AG09319 (cell line): Measurements from ENCODE around the gene ROBO1.
"Not testable (repeated sequence)": the region's sequence is repeated elsewhere in the genome, so short reads cannot be mapped to it uniquely, and the experiment has no call there.

ENCODE experiments used
- DNase-seq: peaks from one replicate; pipeline ENCODE4 v3.0.0-alpha.2; 2010; ENCODE audit warnings: low read depth; ENCODE audit errors: extremely low read depth
- TF ChIP-seq, protein P1 (sequence below): IDR thresholded peaks from 2 replicates; pipeline ENCODE4 v1.5.1; 2011; ENCODE audit warnings: low read depth, mild to moderate bottlenecking, inconsistent platforms, low read length, moderate library complexity

The ROBO1 gene

GRCh38 chr3:78726545-78726944 is 1041.3 kb downstream of the ROBO1 start:
- DNase-seq: no peak
- TF ChIP-seq, protein P1, sequence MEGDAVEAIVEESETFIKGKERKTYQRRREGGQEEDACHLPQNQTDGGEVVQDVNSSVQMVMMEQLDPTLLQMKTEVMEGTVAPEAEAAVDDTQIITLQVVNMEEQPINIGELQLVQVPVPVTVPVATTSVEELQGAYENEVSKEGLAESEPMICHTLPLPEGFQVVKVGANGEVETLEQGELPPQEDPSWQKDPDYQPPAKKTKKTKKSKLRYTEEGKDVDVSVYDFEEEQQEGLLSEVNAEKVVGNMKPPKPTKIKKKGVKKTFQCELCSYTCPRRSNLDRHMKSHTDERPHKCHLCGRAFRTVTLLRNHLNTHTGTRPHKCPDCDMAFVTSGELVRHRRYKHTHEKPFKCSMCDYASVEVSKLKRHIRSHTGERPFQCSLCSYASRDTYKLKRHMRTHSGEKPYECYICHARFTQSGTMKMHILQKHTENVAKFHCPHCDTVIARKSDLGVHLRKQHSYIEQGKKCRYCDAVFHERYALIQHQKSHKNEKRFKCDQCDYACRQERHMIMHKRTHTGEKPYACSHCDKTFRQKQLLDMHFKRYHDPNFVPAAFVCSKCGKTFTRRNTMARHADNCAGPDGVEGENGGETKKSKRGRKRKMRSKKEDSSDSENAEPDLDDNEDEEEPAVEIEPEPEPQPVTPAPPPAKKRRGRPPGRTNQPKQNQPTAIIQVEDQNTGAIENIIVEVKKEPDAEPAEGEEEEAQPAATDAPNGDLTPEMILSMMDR: no peak

GRCh38 chr3:78725703-78726246 is 1042.0 kb downstream of the ROBO1 start:
- TF ChIP-seq, protein P1: no peak
- DNase-seq: no peak

- DNase-seq: no peak
- TF ChIP-seq, protein P1: no peak
Observed at GRCh38 chr3:78724859-78725258, 1042.9 kb downstream of the ROBO1 start.

GRCh38 chr3:78724364-78724763 is 1043.4 kb downstream of the ROBO1 start:
- not testable (repeated sequence) for DNase-seq

DNA sequence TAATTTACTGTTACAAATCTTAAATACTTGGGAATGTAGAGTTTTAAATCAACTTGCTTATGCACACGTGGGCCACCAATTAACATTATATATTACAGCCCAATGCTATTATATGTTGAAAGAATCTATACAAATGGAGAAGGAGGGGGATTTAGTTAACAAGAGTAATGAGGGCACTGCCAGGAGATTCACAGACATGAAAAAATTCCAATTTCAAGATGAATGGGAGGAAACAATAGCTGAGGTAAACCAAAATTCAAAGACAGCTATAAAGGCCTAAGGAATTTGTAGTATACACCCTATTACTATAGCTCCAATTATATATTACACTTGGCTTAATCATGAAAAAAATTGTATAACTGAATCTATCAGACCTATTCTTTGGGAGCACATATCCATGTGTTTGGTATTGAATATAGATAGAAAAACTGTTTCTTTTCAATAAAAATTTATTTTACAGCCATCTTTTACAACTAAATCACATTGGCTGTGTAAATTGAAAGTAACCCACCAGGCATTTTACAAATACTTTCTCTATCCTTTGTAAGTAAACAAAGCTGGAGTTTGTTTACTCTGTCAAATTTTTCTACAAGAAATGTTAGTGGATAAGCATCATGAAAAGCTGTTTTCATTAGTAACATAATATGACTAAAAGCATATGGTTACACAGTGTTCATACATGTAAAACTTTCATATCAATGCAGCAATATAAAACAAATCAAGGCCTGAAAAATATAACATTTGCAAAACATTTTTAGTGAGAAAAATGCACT is 1045.8 kb downstream of the ROBO1 start:
- TF ChIP-seq, protein P1: no peak
- DNase-seq: no peak

- TF ChIP-seq, protein P1: no peak
- DNase-seq: no peak
Observed at GRCh38 chr3:78718707-78719106, 1049.1 kb downstream of the ROBO1 start.

DNA sequence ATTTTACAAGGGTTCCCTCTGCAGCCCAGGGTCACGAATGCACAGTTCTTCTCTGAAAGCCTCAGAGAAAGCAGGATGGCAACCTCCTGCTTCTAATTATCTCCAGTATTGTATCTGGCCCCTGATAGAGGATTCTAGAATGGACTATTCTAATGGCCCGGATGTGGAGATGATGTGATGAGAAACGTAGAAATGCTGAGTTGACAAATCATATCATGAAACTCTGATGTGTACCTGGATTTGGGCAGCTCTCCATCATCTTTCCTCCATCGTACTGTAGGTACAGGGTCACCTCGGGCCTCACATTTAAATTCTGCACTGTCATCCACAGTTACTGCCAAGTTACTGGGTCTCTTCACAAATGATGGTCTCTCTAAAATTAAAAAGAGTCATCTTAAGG is 1050.8 kb downstream of the ROBO1 start:
- DNase-seq: no peak
- TF ChIP-seq, protein P1: no peak

GRCh38 chr3:78712941-78713340 is 1054.9 kb downstream of the ROBO1 start:
- TF ChIP-seq, protein P1: no peak
- no peak for DNase-seq
